Stomach (tissue), 4 donors: ENCODE measurements around the gene RETREG1.

Source experiments
- POLR2A ChIP-seq, 4 donors: fragments of 450-650 bp; IDR thresholded peaks; one replicate each; pipeline ENCODE4 v1.6.1; 2016; ENCODE audit warnings: antibody characterized with exemption in 4 of 4, control low read depth in 2 of 4, mild to moderate bottlenecking in 1 of 4, moderate library complexity in 1 of 4
- TF ChIP-seq, protein P1 (sequence below), 7 experiments: fragments of 450-650 bp in 4 of 7; fragments of 200-600 bp in 3 of 7; sonication (generic) in 3 of 7; IDR thresholded peaks; one replicate each; pipeline ENCODE4 v1.5.1; 2016 to 2019; ENCODE audit warnings: antibody characterized with exemption in 7 of 7, control low read depth in 2 of 7, mild to moderate bottlenecking in 1 of 7

DNA sequence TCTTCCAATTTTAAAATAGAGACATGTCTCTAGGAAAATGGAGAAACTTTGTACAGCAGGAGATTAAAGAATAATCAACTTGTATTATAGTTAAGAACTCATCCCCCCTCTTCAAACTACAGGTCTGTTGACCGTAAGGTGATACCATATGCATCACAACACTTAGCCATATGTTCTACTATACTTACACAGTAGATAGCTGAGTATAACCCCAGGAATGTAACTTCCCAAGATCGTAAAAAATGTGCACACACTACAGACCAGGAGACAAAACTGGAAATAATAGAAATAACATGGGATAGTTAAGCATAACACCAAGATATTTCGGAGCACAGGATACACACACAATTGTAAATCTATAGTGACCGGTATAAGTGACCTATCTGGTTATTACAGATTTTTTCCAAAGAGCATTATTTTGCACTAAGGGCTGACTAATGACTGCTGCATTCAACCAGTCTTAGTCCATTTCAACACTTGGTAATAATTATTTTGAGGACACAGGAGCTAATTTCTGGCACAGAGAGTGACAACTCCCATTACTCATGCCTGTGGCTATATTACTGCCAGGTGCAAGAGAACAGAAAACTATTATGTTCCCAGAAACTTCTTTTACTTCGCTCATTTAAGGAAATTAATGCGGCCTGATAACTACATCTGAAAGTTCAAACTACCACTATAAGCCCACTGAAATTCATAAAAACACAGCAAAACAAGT lies 135.8 kb downstream of the RETREG1 start:
- no peak for TF ChIP-seq POLR2A (IDR thresholded peaks at IDR 0.05)
- TF ChIP-seq, protein P1, sequence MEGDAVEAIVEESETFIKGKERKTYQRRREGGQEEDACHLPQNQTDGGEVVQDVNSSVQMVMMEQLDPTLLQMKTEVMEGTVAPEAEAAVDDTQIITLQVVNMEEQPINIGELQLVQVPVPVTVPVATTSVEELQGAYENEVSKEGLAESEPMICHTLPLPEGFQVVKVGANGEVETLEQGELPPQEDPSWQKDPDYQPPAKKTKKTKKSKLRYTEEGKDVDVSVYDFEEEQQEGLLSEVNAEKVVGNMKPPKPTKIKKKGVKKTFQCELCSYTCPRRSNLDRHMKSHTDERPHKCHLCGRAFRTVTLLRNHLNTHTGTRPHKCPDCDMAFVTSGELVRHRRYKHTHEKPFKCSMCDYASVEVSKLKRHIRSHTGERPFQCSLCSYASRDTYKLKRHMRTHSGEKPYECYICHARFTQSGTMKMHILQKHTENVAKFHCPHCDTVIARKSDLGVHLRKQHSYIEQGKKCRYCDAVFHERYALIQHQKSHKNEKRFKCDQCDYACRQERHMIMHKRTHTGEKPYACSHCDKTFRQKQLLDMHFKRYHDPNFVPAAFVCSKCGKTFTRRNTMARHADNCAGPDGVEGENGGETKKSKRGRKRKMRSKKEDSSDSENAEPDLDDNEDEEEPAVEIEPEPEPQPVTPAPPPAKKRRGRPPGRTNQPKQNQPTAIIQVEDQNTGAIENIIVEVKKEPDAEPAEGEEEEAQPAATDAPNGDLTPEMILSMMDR (IDR thresholded peaks at IDR 0.05), result no peak
